ENCODE data around the gene DZIP1L.
A peak's percentile ranks its signal among the peaks of the same experiment; 100 is the strongest.

Gene DZIP1L

DNA sequence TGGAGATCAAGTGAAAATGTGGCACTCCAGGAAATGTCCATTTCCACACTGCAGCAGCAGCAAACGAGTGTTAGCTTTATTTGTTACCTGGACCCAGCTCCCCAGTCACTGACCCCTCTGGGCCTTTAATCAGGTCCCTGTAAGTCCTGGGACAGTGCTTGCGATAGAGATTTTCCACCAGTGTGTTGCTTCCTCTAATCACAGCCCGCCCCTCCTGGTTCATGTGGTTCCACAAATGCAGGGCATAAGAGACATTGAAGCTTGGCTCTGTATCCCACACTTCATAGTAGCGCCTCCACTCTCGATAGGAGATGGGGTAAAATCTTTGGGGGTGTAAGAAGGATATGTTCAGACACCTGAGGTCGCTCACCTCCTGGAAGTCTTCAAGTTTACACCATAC lies 8.8 kb upstream of the DZIP1L start:
- no peak for TF ChIP-seq PPARA (CRISPR knock-in tag; IDR thresholded peaks at IDR 0.05; ENCODE audit: borderline replicate concordance)
- ATAC-seq = no peak

DNA sequence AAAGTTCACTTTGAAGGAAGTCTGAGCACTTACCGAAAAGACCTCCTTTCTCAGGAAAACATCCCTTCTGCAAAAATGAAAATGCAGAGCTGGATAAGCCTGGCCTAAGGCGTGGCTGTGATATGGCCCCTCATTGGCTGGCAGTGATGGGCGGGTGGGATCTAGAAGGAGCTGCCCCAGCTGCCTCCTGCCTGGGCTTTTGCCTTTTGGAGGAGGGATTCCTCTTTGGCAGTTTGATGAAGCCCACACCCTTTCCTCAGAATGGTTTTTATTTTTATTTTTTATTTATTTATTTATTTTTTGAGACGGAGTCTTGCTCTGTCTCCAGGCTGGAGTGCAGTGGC lies 4.0 kb upstream of the DZIP1L start:
- no peak for ATAC-seq
- no peak for TF ChIP-seq ISL1 (CRISPR knock-in tag; IDR thresholded peaks at IDR 0.05)
- no peak for TF ChIP-seq CSRNP3 (CRISPR knock-in tag; IDR thresholded peaks at IDR 0.05)
- no peak for TF ChIP-seq GLIS3 (CRISPR knock-in tag; IDR thresholded peaks at IDR 0.05)
- TF ChIP-seq SNAI2 (CRISPR knock-in tag; IDR thresholded peaks at IDR 0.05) = no peak
- TF ChIP-seq PPARA (CRISPR knock-in tag; IDR thresholded peaks at IDR 0.05; ENCODE audit: borderline replicate concordance) = no peak
- TF ChIP-seq TOX (CRISPR knock-in tag; IDR thresholded peaks at IDR 0.05; ENCODE audit: borderline replicate concordance) = no peak
- TF ChIP-seq ZNF70 (CRISPR knock-in tag; IDR thresholded peaks at IDR 0.05) = no peak
- TF ChIP-seq, protein P1, sequence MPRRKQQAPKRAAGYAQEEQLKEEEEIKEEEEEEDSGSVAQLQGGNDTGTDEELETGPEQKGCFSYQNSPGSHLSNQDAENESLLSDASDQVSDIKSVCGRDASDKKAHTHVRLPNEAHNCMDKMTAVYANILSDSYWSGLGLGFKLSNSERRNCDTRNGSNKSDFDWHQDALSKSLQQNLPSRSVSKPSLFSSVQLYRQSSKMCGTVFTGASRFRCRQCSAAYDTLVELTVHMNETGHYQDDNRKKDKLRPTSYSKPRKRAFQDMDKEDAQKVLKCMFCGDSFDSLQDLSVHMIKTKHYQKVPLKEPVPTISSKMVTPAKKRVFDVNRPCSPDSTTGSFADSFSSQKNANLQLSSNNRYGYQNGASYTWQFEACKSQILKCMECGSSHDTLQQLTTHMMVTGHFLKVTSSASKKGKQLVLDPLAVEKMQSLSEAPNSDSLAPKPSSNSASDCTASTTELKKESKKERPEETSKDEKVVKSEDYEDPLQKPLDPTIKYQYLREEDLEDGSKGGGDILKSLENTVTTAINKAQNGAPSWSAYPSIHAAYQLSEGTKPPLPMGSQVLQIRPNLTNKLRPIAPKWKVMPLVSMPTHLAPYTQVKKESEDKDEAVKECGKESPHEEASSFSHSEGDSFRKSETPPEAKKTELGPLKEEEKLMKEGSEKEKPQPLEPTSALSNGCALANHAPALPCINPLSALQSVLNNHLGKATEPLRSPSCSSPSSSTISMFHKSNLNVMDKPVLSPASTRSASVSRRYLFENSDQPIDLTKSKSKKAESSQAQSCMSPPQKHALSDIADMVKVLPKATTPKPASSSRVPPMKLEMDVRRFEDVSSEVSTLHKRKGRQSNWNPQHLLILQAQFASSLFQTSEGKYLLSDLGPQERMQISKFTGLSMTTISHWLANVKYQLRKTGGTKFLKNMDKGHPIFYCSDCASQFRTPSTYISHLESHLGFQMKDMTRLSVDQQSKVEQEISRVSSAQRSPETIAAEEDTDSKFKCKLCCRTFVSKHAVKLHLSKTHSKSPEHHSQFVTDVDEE (CRISPR knock-in tag; IDR thresholded peaks at IDR 0.05) = no peak
- no peak for TF ChIP-seq ESRRG (CRISPR knock-in tag; IDR thresholded peaks at IDR 0.05)
- no peak for TF ChIP-seq ARNTL (CRISPR knock-in tag; IDR thresholded peaks at IDR 0.05; ENCODE audit: borderline replicate concordance, low read depth)

DNA sequence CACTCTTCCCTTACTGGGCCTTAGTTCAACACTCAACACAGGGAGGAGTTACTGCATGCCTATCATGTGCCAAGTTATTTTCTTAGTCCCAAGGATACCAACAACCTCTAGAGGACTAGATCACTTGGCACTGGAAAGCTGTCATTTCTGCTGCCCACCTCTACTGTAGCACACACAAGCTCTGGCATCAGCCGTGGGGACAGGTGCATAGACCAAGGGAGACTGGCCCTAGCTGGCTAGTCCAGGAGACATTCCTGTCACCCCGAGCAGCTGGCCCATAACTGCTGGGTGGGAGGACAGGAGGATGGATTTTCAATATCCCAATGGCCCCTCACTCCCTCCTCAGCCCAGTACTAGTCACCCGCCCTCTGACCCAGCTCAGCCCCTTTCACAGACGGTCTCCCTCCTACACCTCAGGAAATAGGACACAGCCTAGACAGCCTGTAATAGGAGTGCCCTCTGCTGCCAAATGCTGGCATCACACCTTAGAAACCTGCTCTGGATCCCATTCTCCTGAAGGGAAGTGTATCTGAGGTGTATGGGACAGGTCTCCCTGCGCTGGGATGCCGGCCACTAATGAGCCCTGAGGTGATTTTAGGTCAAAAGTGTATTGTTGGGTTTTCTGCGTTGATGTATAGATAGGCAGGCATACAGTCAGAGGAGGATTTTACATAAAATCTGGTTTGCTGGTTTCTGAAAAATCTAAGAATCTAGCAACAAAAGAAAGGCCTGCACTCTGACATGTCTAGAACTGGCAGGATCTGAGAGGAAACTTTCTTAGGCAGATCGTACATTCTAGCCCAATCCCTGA lies 3.4 kb upstream of the DZIP1L start:
- no peak for TF ChIP-seq GLIS3 (CRISPR knock-in tag; IDR thresholded peaks at IDR 0.05)
- TF ChIP-seq ZNF70 (CRISPR knock-in tag; IDR thresholded peaks at IDR 0.05) = no peak
- TF ChIP-seq, protein P2, sequence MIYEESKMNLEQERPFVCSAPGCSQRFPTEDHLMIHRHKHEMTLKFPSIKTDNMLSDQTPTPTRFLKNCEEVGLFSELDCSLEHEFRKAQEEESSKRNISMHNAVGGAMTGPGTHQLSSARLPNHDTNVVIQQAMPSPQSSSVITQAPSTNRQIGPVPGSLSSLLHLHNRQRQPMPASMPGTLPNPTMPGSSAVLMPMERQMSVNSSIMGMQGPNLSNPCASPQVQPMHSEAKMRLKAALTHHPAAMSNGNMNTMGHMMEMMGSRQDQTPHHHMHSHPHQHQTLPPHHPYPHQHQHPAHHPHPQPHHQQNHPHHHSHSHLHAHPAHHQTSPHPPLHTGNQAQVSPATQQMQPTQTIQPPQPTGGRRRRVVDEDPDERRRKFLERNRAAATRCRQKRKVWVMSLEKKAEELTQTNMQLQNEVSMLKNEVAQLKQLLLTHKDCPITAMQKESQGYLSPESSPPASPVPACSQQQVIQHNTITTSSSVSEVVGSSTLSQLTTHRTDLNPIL (CRISPR knock-in tag; IDR thresholded peaks at IDR 0.05; ENCODE audit: low read depth) = no peak
- TF ChIP-seq, protein P1 (CRISPR knock-in tag; IDR thresholded peaks at IDR 0.05) = no peak
- TF ChIP-seq ISL1 (CRISPR knock-in tag; IDR thresholded peaks at IDR 0.05) = no peak
- TF ChIP-seq CSRNP3 (CRISPR knock-in tag; IDR thresholded peaks at IDR 0.05) = no peak
- no peak for TF ChIP-seq SNAI2 (CRISPR knock-in tag; IDR thresholded peaks at IDR 0.05)
- TF ChIP-seq OSR1 (CRISPR knock-in tag; IDR thresholded peaks at IDR 0.05) = no peak
- no peak for TF ChIP-seq ZNF8 (CRISPR knock-in tag; IDR thresholded peaks at IDR 0.05)
- TF ChIP-seq CSDC2 (CRISPR knock-in tag; IDR thresholded peaks at IDR 0.05) = no peak
- TF ChIP-seq TOX (CRISPR knock-in tag; IDR thresholded peaks at IDR 0.05; ENCODE audit: borderline replicate concordance) = no peak
- no peak for TF ChIP-seq ZFP30 (CRISPR knock-in tag; IDR thresholded peaks at IDR 0.05)
- peak; percentile 67 for ATAC-seq

DNA sequence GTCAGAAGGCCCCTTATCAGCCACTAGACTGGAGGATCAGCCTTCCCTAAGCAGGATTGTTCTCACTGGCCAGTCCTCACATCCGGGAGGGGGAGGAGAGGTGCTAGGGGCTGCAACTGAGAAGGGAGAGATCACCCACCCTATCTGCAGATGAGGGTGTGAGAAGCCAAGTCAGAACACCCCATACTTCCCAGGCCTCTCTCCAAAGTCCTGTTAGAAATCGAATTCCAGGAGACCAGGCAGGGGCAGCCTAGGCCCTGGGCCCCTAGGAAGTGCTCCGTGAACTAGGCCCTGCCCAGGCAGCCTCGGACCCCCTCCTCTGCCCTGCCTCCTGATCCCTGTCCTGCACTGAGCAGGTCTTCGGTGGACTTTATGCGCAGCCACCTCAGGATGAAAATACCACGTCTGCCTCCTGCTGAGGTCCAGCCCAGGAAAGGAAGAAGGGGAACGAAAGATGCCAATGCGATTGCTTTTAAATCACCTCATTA lies 933 bp downstream of the DZIP1L start:
- peak; percentile 17 for ATAC-seq
- TF ChIP-seq ESRRG (CRISPR knock-in tag; IDR thresholded peaks at IDR 0.05) (no peak), PPARA (CRISPR knock-in tag; IDR thresholded peaks at IDR 0.05; ENCODE audit: borderline replicate concordance) (no peak), SNAI2 (CRISPR knock-in tag; IDR thresholded peaks at IDR 0.05) (no peak), OSR1 (CRISPR knock-in tag; IDR thresholded peaks at IDR 0.05) (no peak), TCF4 (CRISPR knock-in tag; IDR thresholded peaks at IDR 0.05; ENCODE audit: borderline replicate concordance) (no peak), ISL1 (CRISPR knock-in tag; IDR thresholded peaks at IDR 0.05) (no peak), TOX (CRISPR knock-in tag; IDR thresholded peaks at IDR 0.05; ENCODE audit: borderline replicate concordance) (no peak), BACH2 (CRISPR knock-in tag; IDR thresholded peaks at IDR 0.05; ENCODE audit: borderline replicate concordance) (no peak), CSRNP3 (CRISPR knock-in tag; IDR thresholded peaks at IDR 0.05) (no peak), ZNF70 (CRISPR knock-in tag; IDR thresholded peaks at IDR 0.05) (no peak), ZFP30 (CRISPR knock-in tag; IDR thresholded peaks at IDR 0.05) (no peak)
- TF ChIP-seq, protein P1 (CRISPR knock-in tag; IDR thresholded peaks at IDR 0.05) = no peak
